Neural cell (in vitro differentiated cells): ENCODE results near the gene QPCTL. TPM values are rescaled to one million over a fixed set of nuclear protein-coding genes. Genes with fewer than 3 reads are reported as not detected.

Experiments used
- H2AFZ ChIP-seq: fragments of 200-600, 300-800 bp; sonication (generic), shearing (Covaris generic); 2 replicates; pipeline ENCODE4 v1.6.0; 2014; ENCODE audit warnings: low read depth, mild to moderate bottlenecking, antibody characterized with exemption, low read length, moderate library complexity
- H3F3A ChIP-seq: fragments of 200-600 bp; shearing (Covaris generic); 2 replicates; pipeline ENCODE4 v1.6.1; 2016; ENCODE audit warnings: mild to moderate bottlenecking, moderate library complexity, mixed read lengths, antibody characterized with exemption, low read length; ENCODE audit not compliant: insufficient read depth, poor library complexity, severe bottlenecking
- H3K27ac ChIP-seq: fragments of 200-600, 300-800 bp; sonication (generic), shearing (Covaris generic); 2 replicates; pipeline ENCODE4 v1.5.1; 2014; ENCODE audit warnings: mild to moderate bottlenecking, low read length, moderate library complexity
- H3K27me3 ChIP-seq: fragments of 300-800, 200-600 bp; sonication (generic), shearing (Covaris generic); 2 replicates; pipeline ENCODE4 v1.6.0; 2014; ENCODE audit warnings: mild to moderate bottlenecking, low read depth, low read length, moderate library complexity; ENCODE audit not compliant: insufficient read depth
- H3K36me3 ChIP-seq: fragments of 300-800, 200-600 bp; sonication (generic), shearing (Covaris generic); 2 replicates; pipeline ENCODE4 v1.5.1; 2014; ENCODE audit warnings: mild to moderate bottlenecking, antibody characterized with exemption, low read length, moderate library complexity; ENCODE audit not compliant: insufficient read depth
- H3K4me2 ChIP-seq: fragments of 300-800, 200-600 bp; sonication (generic), shearing (Covaris generic); 2 replicates; pipeline ENCODE4 v1.6.0; 2014; ENCODE audit warnings: mild to moderate bottlenecking, low read length
- H3K4me3 ChIP-seq: fragments of 300-800, 200-600 bp; sonication (generic), shearing (Covaris generic); 2 replicates; pipeline ENCODE4 v1.5.1; 2014; ENCODE audit warnings: mild to moderate bottlenecking, low read length, moderate library complexity
- H3K79me2 ChIP-seq: fragments of 200-600 bp; shearing (Covaris generic); replicated peaks from 2 replicates; pipeline ENCODE4 v1.6.0; 2014; ENCODE audit warnings: mild to moderate bottlenecking, low read length, moderate library complexity; ENCODE audit not compliant: insufficient read depth
- H3K9ac ChIP-seq: fragments of 300-800, 200-600 bp; sonication (generic), shearing (Covaris generic); 2 replicates; pipeline ENCODE4 v1.6.1; 2016; ENCODE audit warnings: mild to moderate bottlenecking, low read length, mixed read lengths
- H3K9me2 ChIP-seq: fragments of 200-600 bp; shearing (Covaris generic); 2 replicates; pipeline ENCODE4 v1.6.1; 2016; ENCODE audit warnings: mild to moderate bottlenecking, low read length, mixed read lengths; ENCODE audit not compliant: insufficient read depth
- H3K9me3 ChIP-seq: fragments of 200-600, 300-800 bp; sonication (generic), shearing (Covaris generic); 2 replicates; pipeline ENCODE4 v1.6.1; 2016; ENCODE audit warnings: mild to moderate bottlenecking, mixed run types, low read length, moderate library complexity, mixed read lengths
- H4K20me1 ChIP-seq: fragments of 200-600 bp; shearing (Covaris generic); 2 replicates; pipeline ENCODE4 v1.6.1; 2016; ENCODE audit warnings: mild to moderate bottlenecking, mixed run types; ENCODE audit not compliant: insufficient read depth
- CTCF ChIP-seq: fragments of 450-650 bp; IDR thresholded peaks from 2 replicates; pipeline ENCODE4 v1.5.1; 2014; ENCODE audit warnings: antibody characterized with exemption, mild to moderate bottlenecking, moderate library complexity; ENCODE audit not compliant: poor library complexity, severe bottlenecking
- EP300 ChIP-seq: fragments of 450-650 bp; conservative IDR thresholded peaks from 2 replicates; pipeline ENCODE4 v1.6.1; 2014; ENCODE audit warnings: antibody characterized with exemption, mild to moderate bottlenecking, moderate library complexity; ENCODE audit not compliant: poor library complexity, severe bottlenecking
- EZH2 ChIP-seq: fragments of 200-600, 300-800 bp; shearing (Covaris generic), sonication (generic); IDR thresholded peaks from 2 replicates; pipeline ENCODE4 v1.6.1; 2014; ENCODE audit warnings: antibody characterized with exemption, low read length, borderline replicate concordance, mild to moderate bottlenecking; ENCODE audit not compliant: insufficient read depth, poor library complexity, severe bottlenecking
- MXI1 ChIP-seq: fragments of 450-650 bp; conservative IDR thresholded peaks from 2 replicates; pipeline ENCODE4 v1.6.1; 2014; ENCODE audit warnings: antibody characterized with exemption, mild to moderate bottlenecking; ENCODE audit not compliant: poor library complexity, severe bottlenecking
- POLR2AphosphoS5 ChIP-seq: IDR thresholded peaks from 2 replicates; pipeline ENCODE4 v1.6.1; 2012
- RAD21 ChIP-seq: fragments of 450-650 bp; conservative IDR thresholded peaks from 2 replicates; pipeline ENCODE4 v1.6.1; 2014; ENCODE audit warnings: antibody characterized with exemption, mild to moderate bottlenecking, moderate library complexity
- SMC3 ChIP-seq: fragments of 450-650 bp; conservative IDR thresholded peaks from 2 replicates; pipeline ENCODE4 v1.6.1; 2014; ENCODE audit warnings: antibody characterized with exemption, mild to moderate bottlenecking, moderate library complexity; ENCODE audit not compliant: poor library complexity
- TAF1 ChIP-seq: IDR thresholded peaks from 2 replicates; pipeline ENCODE4 v1.6.1; 2012; ENCODE audit warnings: low read depth
- polyA plus RNA-seq: library from polyadenylated mRNA; depleted of rRNA; stranded (reverse); fragments of >200 nt; gene quantifications from 2 replicates; pipeline ENCODE4 v1.2.3, GENCODE V29; 2014
- TF ChIP-seq, protein P1 (sequence below): IDR thresholded peaks from 2 replicates; pipeline ENCODE4 v1.6.1; 2012; ENCODE audit warnings: borderline replicate concordance

The QPCTL gene
- polyA plus RNA-seq, 1 donor from 2014 or later: 6.8 TPM

- H3K79me2 ChIP-seq: peaks cover 9% of the 10 kb centered on the region
- H3K36me3 ChIP-seq: no peaks in the 10 kb centered on the region
- no peaks in the 10 kb centered on the region for H3K27me3 ChIP-seq
- no peaks in the 10 kb centered on the region for H3F3A ChIP-seq
- H3K9me2 ChIP-seq: no peaks in the 10 kb centered on the region
- no peak overlapping the region for H3K27ac ChIP-seq
- no peak overlapping the region for H3K4me2 ChIP-seq
- no peak overlapping the region for H3K4me3 ChIP-seq
- H2AFZ ChIP-seq: no peak overlapping the region
- no peak for TF ChIP-seq POLR2AphosphoS5
- no peak for TF ChIP-seq EP300
- no peak for TF ChIP-seq EZH2
- no peak for TF ChIP-seq SMC3
- no peak for TF ChIP-seq CTCF
- no peak for TF ChIP-seq MXI1
- TF ChIP-seq, protein P1, sequence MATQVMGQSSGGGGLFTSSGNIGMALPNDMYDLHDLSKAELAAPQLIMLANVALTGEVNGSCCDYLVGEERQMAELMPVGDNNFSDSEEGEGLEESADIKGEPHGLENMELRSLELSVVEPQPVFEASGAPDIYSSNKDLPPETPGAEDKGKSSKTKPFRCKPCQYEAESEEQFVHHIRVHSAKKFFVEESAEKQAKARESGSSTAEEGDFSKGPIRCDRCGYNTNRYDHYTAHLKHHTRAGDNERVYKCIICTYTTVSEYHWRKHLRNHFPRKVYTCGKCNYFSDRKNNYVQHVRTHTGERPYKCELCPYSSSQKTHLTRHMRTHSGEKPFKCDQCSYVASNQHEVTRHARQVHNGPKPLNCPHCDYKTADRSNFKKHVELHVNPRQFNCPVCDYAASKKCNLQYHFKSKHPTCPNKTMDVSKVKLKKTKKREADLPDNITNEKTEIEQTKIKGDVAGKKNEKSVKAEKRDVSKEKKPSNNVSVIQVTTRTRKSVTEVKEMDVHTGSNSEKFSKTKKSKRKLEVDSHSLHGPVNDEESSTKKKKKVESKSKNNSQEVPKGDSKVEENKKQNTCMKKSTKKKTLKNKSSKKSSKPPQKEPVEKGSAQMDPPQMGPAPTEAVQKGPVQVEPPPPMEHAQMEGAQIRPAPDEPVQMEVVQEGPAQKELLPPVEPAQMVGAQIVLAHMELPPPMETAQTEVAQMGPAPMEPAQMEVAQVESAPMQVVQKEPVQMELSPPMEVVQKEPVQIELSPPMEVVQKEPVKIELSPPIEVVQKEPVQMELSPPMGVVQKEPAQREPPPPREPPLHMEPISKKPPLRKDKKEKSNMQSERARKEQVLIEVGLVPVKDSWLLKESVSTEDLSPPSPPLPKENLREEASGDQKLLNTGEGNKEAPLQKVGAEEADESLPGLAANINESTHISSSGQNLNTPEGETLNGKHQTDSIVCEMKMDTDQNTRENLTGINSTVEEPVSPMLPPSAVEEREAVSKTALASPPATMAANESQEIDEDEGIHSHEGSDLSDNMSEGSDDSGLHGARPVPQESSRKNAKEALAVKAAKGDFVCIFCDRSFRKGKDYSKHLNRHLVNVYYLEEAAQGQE: no peak
- no peak for TF ChIP-seq TAF1
- no peak overlapping the region for H3K9ac ChIP-seq
- no peaks in the 10 kb centered on the region for H4K20me1 ChIP-seq
- H3K9me3 ChIP-seq: no peaks in the 10 kb centered on the region
These were observed 18.1 kb downstream of the QPCTL start for GRCh38 chr19:45710356-45711130.

DNA sequence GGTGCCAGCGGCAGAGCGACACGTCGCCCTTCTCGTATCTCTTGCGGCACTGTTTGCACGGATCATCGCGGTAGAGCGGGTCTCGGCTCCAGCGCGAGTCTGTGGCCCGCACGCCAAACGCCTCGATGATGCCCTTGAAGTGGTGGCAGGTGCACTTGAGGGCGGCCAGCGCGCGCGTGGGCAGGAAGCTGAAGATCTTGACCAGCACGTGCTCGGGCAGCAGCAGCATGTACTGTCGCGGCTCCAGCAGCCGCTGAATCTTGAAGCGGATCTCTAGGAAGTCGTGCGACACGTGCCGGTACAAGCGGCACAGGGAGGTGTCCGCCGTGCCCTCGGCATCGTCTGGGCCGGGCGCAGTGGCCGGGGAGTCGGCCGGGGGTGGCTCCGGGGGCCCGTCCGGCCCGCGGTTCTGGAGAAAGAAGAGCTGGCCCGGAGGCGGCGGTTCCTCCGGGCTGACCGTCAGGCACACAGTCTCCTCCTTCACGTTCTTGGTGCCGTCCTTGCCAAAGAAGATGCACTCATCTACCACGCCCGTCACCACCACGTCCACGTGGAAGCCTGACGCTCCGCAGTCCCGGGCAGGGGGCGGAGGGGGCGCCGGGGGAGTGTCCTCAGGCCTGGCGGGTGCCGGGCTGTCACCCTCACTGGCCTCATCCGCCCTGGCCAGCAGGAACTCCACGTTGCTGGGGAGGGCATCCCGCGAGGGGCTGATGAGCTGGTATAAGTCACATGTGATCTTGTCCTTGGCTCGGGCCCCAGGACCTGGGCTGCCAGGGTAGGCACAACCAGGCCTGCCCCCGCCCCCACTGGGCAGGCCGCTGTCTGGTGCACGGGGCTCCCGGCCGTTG, 19.6 kb downstream of the QPCTL start:
- no peaks in the 10 kb centered on the region for H3K9me3 ChIP-seq
- peaks cover 23% of the 10 kb centered on the region for H3K79me2 ChIP-seq
- no peak overlapping the region for H3K9ac ChIP-seq
- TF ChIP-seq RAD21: no peak
- TF ChIP-seq CTCF: no peak
- no peak for TF ChIP-seq MXI1
- TF ChIP-seq SMC3: no peak
- TF ChIP-seq, protein P1: no peak
- TF ChIP-seq POLR2AphosphoS5: no peak
- TF ChIP-seq EZH2: no peak
- TF ChIP-seq EP300: no peak
- no peak for TF ChIP-seq TAF1
- no peaks in the 10 kb centered on the region for H3K36me3 ChIP-seq
- H3F3A ChIP-seq: no peaks in the 10 kb centered on the region
- no peak overlapping the region for H3K4me2 ChIP-seq
- H4K20me1 ChIP-seq: no peaks in the 10 kb centered on the region
- H2AFZ ChIP-seq: no peak overlapping the region
- H3K27ac ChIP-seq: no peak overlapping the region
- H3K9me2 ChIP-seq: no peaks in the 10 kb centered on the region
- H3K27me3 ChIP-seq: no peaks in the 10 kb centered on the region
- H3K4me3 ChIP-seq: no peak overlapping the region
